Measurements from ENCODE around the gene PIP5K1B. TPM values are rescaled to one million over a fixed set of nuclear protein-coding genes. Genes with fewer than 3 reads are reported as not detected.

The PIP5K1B gene
- total and polyA plus RNA-seq, 2 donors (not counting 1 experiment from before 2014, with no cell fraction given) = 11.8 to 24.1 TPM

GRCh38 chr9:68798423-68798822 is 93.4 kb downstream of the PIP5K1B start:
- H3K79me2 ChIP-seq (ENCODE audit: control insufficient read depth, insufficient read depth, low read length) = peaks cover 63% of the 10 kb centered on the region
- no peaks in the 10 kb centered on the region for H3K9me3 Mint-ChIP-seq (ENCODE audit: insufficient read depth)

GRCh38 chr9:68800836-68801235 is 95.8 kb downstream of the PIP5K1B start:
- ChIA-PET POLR2A (no interaction called here), CTCF (no interaction called here)
- Histone ChIP-seq H3K4me1 (ENCODE audit: control insufficient read depth in 2 of 2, insufficient read depth in 2 of 2, low read length in 2 of 2) (peaks cover 43 to 56% of the 10 kb centered on the region in 2 donors), H2AFZ (ENCODE audit: insufficient read depth, low read depth, low read length, poor library complexity, severe bottlenecking) (no peak overlapping the region), H3K9ac (ENCODE audit: low read length) (no peak overlapping the region), H3K4me3 (ENCODE audit: control extremely low read depth in 1 of 5, extremely low read depth in 1 of 5, insufficient read depth in 1 of 5, low read depth in 2 of 5, low read length in 4 of 5) (no peak overlapping the region), H3K27ac (ENCODE audit: low read length in 2 of 2) (no peak overlapping the region), H3K4me2 (replicated peaks; ENCODE audit: low read depth, low read length, poor library complexity, severe bottlenecking) (no peak overlapping the region), H3K36me3 (replicated peaks in 1 of 2; ENCODE audit: control extremely low read depth in 1 of 2, control insufficient read depth in 1 of 2, extremely low read depth in 1 of 2, insufficient read depth in 2 of 2, low read length in 1 of 2) (no peaks in the 10 kb centered on the region), H3K79me2 (ENCODE audit: control insufficient read depth, insufficient read depth, low read length) (peaks cover 72% of the 10 kb centered on the region), H3K9me3 (ENCODE audit: control extremely low read depth in 1 of 3, control insufficient read depth in 2 of 3, insufficient read depth in 1 of 3, low read length in 2 of 3) (no peaks in the 10 kb centered on the region), H3K27me3 (replicated peaks in 1 of 4; ENCODE audit: control extremely low read depth in 1 of 4, control insufficient read depth in 3 of 4, insufficient read depth in 4 of 4, low read length in 3 of 4) (no peaks in the 10 kb centered on the region), H4K20me1 (ENCODE audit: control insufficient read depth, insufficient read depth, low read length, poor library complexity, severe bottlenecking) (peaks cover 10% of the 10 kb centered on the region)
- DNase-seq = no peak
- H3K27ac Mint-ChIP-seq = no peak overlapping the region
- WGBS (ENCODE audit: insufficient coverage) = no CpG with 5 or more reads among the region's 2 CpGs
- H3K4me1 Mint-ChIP-seq = peaks cover 46% of the 10 kb centered on the region
- ATAC-seq (ENCODE audit: low read depth) = no peak
- no peaks in the 10 kb centered on the region for H3K27me3 Mint-ChIP-seq
- TF ChIP-seq EZH2 (IDR thresholded peaks at IDR 0.05; ENCODE audit: borderline replicate concordance, insufficient read depth, low read depth, low read length, poor library complexity, severe bottlenecking) = no peak
- no peak for TF ChIP-seq CTCF (IDR thresholded peaks at IDR 0.05)
- intact Hi-C loops (cut with micrococcal nuclease) = no loop called here
- no peaks in the 10 kb centered on the region for H3K9me3 Mint-ChIP-seq (ENCODE audit: insufficient read depth)
- no peak overlapping the region for H3K4me3 Mint-ChIP-seq

More at GRCh38 chr9:68798423-68798822, 93.4 kb downstream of the PIP5K1B start:
- Histone ChIP-seq H3K27me3 (replicated peaks in 1 of 4; ENCODE audit: control extremely low read depth in 1 of 4, control insufficient read depth in 3 of 4, insufficient read depth in 4 of 4, low read length in 3 of 4) (no peaks in the 10 kb centered on the region), H3K9me3 (ENCODE audit: control extremely low read depth in 1 of 3, control insufficient read depth in 2 of 3, insufficient read depth in 1 of 3, low read length in 2 of 3) (no peaks in the 10 kb centered on the region), H2AFZ (ENCODE audit: insufficient read depth, low read depth, low read length, poor library complexity, severe bottlenecking) (no peak overlapping the region), H3K27ac (ENCODE audit: low read length in 2 of 2) (no peak overlapping the region), H3K9ac (ENCODE audit: low read length) (no peak overlapping the region), H3K4me2 (replicated peaks; ENCODE audit: low read depth, low read length, poor library complexity, severe bottlenecking) (no peak overlapping the region), H4K20me1 (ENCODE audit: control insufficient read depth, insufficient read depth, low read length, poor library complexity, severe bottlenecking) (peaks cover 15% of the 10 kb centered on the region), H3K4me1 (ENCODE audit: control insufficient read depth in 2 of 2, insufficient read depth in 2 of 2, low read length in 2 of 2) (peaks cover 30 to 47% of the 10 kb centered on the region in 2 donors), H3K4me3 (ENCODE audit: control extremely low read depth in 1 of 5, extremely low read depth in 1 of 5, insufficient read depth in 1 of 5, low read depth in 2 of 5, low read length in 4 of 5) (no peak overlapping the region), H3K36me3 (replicated peaks in 1 of 2; ENCODE audit: control extremely low read depth in 1 of 2, control insufficient read depth in 1 of 2, extremely low read depth in 1 of 2, insufficient read depth in 2 of 2, low read length in 1 of 2) (no peaks in the 10 kb centered on the region)
- ChIA-PET POLR2A (no interaction called here), CTCF (interaction anchor here (1.4 kb wide), 2 partner anchors 19 to 201 kb away, joined by 4 to 5 read pairs; a partner anchor contains a TSS)
- Mint-ChIP-seq H3K4me1 (peaks cover 33% of the 10 kb centered on the region), H3K27ac (peak overlapping the region; percentile 7), H3K4me3 (no peak overlapping the region), H3K27me3 (no peaks in the 10 kb centered on the region)
- intact Hi-C loops (cut with micrococcal nuclease) = no loop called here
- ATAC-seq (ENCODE audit: low read depth) (no peak), DNase-seq (no peak)
- WGBS (ENCODE audit: insufficient coverage) = 13% methylated on average over 1 of the region's 1 CpG
- TF ChIP-seq CTCF (IDR thresholded peaks at IDR 0.05) (no peak), EZH2 (IDR thresholded peaks at IDR 0.05; ENCODE audit: borderline replicate concordance, insufficient read depth, low read depth, low read length, poor library complexity, severe bottlenecking) (no peak)

Measured in B cell (primary cell).